Hippocampal formation (tissue), 2 donors: ENCODE measurements around the gene SLC16A3.

ENCODE experiments used
- DNase-seq, 2 donors: peaks; one replicate each; lab custom pipeline; 2025; lab: John Stamatoyannopoulos, UW

The SLC16A3 gene

DNA sequence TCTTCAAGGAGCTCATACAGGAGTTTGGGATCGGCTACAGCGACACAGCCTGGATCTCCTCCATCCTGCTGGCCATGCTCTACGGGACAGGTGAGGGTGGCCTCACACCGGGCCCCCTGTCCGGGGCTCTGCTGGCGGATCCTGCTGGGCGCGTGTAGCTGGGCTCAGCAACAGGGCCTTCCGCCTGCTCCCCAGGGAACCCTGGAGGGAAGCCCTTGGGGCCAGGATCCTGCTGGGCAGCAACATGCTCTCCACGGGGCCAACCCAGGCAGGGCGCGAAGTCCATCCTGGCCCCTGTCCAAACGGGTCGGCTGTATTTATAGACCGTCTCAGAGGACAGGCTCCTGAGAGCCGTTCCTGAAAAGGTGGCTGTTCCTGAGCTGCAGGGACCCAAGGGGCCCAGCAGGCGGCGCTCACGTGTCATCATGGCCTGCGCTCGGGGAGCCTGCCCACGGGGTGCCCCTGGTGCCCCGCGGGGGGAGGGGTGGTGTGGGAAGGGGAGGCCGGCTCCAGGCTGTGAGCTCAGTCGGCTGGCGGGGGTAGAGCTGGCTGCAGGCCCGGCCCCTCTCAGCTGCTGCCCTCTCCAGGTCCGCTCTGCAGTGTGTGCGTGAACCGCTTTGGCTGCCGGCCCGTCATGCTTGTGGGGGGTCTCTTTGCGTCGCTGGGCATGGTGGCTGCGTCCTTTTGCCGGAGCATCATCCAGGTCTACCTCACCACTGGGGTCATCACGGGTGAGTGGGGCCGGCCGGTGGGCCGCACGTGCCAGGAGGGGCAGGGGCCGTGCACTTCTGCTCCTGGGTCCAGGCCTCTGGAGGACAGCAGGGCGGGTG lies 7.5 kb downstream of the SLC16A3 start:
- DNase-seq = peak in 1 of 2 donors; percentile 53

DNA sequence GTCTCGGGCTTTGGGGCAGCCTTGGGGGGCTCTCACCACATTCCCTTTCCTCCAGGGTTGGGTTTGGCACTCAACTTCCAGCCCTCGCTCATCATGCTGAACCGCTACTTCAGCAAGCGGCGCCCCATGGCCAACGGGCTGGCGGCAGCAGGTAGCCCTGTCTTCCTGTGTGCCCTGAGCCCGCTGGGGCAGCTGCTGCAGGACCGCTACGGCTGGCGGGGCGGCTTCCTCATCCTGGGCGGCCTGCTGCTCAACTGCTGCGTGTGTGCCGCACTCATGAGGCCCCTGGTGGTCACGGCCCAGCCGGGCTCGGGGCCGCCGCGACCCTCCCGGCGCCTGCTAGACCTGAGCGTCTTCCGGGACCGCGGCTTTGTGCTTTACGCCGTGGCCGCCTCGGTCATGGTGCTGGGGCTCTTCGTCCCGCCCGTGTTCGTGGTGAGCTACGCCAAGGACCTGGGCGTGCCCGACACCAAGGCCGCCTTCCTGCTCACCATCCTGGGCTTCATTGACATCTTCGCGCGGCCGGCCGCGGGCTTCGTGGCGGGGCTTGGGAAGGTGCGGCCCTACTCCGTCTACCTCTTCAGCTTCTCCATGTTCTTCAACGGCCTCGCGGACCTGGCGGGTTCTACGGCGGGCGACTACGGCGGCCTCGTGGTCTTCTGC lies 8.4 kb downstream of the SLC16A3 start:
- DNase-seq = no peak

DNA sequence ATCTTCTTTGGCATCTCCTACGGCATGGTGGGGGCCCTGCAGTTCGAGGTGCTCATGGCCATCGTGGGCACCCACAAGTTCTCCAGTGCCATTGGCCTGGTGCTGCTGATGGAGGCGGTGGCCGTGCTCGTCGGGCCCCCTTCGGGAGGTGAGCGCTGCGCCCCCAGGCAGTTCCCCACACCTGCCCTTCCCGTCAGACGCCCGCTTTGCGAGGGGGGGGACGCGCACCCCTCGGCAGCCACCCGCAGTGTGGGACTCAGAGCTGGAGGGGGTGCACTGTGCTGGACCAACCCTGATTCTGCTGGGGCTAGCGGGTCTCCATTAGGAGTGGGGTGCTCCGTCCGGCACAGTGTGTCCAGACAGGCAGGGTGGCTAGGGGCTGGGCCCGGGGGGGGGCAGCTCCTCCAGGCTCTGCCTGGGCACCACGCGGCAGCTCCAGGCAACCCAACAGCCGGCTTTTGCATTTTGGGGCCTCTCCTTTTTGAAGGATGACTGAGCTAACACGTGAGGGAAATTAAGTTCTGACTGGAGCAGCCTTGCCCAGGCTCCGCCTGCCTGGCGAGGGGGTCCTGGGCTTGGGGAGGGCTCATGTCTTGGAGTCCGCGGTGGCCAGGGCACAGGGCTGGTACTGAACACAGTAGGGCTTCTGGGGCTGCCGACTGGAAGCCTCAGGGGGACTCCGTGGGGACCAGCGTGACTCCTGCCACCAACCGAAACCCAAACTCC lies 9.1 kb downstream of the SLC16A3 start:
- no peak for DNase-seq

DNA sequence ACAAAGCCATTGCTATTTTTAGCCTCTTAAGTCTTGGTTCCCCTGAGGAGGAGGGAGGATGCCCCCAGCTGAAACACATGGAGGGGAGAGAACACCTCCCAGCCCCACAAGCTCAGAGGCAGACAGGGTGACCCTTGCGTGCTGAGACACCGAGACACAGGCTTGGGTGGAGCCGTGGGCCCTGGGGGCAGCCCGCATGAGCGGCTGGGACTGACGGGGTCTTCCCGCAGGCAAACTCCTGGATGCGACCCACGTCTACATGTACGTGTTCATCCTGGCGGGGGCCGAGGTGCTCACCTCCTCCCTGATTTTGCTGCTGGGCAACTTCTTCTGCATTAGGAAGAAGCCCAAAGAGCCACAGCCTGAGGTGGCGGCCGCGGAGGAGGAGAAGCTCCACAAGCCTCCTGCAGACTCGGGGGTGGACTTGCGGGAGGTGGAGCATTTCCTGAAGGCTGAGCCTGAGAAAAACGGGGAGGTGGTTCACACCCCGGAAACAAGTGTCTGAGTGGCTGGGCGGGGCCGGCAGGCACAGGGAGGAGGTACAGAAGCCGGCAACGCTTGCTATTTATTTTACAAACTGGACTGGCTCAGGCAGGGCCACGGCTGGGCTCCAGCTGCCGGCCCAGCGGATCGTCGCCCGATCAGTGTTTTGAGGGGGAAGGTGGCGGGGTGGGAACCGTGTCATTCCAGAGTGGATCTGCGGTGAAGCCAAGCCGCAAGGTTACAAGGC lies 9.8 kb downstream of the SLC16A3 start:
- peak in 1 of 2 donors; percentile 23 for DNase-seq

DNA sequence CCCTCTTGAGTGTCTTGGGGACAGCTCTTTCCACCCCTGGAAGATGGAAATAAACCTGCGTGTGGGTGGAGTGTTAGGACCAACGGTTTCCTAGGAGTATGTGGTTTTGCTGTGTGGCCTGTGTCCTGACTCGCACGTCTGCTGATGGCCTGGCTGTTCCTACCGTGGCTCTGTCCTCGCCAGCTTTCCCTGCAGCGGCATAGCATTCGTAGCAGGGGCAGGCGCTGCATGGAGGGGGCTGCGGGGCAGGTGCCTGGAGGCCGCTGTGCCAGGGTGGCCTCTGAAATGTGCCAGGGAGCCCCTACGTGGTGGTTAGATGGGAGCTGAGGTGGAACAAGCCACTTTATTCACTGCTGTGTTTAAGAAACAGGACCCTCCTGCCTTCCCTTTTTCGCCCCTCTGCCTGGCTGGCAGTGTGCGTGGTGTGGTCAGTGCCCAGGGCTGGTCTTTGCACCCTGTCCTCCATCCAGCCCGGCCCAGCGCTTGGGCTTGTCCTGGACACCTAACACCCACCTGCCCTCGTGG lies 10.6 kb downstream of the SLC16A3 start:
- no peak for DNase-seq

DNA sequence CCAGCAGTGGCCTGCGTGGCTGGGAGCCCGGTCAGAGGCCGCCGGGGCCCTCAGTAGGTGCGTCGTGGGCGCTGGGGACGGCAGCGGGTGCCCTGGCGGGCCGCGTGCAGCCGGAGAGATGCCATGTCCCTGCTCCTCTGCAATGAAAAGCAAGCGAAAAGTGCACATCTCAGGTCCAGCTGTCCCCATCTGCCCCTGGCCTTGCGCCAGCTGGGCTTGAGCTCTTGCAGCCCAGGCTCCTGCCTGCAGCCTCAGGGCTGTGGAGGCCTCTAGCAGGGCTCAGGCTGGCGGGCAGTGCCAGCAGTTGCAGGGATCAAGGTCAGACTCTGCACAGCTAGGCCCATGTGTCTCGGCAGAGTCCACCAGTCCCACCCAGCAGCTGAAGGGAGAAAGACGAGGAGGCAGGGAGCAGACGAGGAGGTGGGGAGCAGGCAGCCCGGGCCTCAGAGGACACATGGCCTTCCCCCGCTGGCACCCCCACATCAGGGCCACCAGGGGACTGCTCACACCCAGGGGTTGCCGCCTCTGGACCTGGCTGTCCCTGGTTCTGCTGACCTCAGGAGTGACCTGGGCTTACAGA lies 11.2 kb downstream of the SLC16A3 start:
- no peak for DNase-seq

DNA sequence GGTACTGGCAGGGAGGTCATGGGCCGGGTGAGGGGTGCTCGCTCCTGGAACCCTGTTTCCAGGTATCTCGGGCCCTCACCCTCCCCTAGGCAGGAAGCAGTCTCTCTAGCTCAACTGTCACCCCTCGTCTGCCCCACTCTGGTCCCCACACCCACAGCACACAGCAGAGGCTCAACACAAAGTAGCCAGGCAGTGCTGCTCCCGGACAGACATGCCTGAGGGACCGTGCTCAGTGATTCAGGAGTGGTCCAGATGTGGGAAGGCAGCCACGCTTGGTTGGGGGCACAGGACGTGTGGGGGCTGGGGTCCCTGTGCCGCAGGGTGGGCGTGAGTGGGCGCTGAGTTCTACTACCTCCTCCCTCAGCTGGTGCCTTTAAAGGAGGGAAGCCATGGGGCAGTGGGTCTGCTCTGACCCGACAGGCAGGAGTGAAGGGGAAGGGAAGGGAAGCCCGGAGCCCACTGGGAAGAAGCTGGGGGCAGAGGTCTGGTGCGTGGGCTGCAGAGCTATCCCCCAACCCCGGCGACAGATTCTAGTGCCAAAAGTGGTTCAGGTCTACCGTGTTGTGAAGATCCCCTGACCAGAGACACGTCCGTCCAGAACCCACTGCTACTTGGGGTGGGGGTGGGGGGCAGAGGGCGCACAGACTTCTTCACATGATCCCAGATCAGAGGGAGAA lies 11.8 kb downstream of the SLC16A3 start:
- no peak for DNase-seq

DNA sequence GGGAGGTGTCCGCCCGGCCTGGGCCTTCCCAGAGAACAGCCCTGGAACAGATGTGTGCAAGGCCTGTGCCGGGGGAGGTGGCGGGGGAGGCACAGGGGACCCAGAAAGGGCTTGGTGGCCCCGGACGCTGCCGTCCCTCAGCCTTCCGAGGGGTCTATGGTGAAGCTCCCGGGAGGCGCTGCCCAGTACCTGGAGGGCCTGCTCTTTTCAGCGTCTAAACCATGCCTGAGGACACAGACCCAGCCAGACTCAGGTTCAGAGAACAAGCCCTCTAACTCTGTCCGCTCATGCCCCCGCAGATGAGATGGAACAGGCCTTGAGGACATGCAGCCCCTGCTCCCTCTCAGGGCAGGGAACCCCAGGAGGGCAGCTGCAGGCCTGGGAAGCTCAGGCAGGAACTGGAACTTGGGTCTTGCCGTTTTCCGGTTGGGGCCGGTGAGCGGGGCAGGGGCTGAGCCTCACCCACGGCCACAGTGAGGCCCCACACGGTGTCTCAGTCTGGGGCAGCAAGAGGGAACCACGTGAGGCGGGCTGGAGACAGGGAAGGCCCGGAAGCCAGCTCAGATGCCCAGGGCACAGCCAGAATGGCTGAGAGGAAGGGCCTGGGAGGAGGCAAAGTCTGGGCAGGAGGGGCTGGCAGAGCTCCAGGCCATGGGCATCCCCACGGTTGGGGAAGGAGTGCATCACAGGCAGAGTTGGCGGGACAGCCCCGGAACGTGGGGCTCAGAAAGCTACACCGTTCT lies 12.5 kb downstream of the SLC16A3 start:
- DNase-seq = peak; percentile 50 to 59

DNA sequence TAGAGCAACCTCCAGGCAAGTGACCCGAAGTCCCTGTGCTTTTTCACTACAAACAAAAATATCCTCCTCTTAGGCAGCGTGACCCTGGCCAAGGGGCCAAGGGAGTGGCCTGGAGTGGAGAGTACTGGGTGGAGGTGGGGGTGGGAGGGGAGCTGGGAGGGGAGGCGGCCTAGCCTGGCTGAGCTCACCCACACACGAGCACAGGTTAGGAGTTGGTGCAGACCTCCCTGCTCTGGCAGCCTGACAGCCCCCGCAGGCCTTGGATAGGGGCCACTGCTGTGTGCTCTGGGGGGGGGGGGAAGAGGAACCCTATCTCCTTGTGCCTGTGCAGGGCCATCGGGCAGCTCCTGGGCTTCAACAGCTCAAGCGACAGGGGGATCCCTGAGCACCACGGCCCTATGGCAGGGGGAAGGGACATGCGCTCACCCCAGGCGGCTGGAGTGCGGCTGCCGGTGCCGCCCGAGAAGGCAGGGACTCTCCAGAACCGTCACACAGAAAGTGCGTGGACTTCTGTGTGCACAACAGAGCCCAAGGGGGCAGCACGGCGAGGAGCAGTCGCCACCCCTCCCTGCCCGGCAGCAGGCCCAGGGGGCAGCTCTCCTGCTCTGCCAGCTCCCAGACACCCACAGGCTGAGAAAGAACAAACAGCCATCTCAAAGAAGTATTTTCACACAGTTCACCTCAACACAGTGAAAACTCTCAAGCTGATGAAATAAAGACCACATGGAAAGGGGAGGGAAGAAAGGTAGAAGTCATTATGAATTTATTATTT lies 13.3 kb downstream of the SLC16A3 start:
- no peak for DNase-seq

DNA sequence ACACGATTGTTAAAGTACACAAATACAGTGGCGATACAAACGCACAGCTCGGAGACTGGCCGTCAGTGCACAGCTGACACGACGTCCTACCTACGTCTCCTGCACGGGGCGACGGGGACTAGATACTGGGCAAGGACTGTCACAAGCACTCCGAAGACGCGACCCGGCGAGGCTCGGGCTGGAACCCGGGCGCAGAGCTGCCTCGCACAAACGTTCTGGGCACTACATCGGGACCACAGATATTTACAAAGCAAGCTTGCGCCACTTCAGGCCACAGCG lies 13.8 kb downstream of the SLC16A3 start:
- DNase-seq = no peak

DNA sequence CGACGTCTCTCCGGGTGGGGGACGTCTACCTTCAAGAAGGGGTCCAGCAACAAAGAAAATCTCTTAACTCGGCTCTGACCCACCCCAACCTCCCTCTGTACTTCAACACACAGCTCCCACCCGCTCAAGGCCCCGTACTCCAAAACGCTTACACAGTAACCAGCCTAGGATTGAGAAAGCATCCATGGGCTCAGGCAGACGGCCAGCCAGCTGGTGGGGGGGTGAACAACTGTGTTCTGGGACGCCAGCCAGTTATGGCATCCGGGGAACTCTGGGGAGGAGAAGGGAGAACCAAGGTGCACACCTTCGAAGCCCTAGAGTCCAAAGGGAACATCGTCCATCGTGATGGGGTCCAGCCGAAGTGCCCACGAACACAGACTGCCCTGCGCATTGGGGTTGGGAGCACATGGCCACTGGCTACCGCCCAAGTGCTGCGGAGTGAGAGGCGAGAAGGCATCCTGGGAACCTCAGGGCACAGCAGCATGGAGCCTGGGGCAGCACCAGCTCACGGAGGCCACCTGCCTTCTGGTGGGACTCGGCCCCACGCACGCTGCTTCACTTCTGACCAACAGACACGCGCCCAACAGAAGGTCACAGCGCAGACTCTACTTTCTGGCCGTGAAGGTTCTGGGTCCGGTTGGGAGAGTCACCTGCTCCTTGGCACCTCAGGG lies 14.3 kb downstream of the SLC16A3 start:
- peak; percentile 77 to 78 for DNase-seq

DNA sequence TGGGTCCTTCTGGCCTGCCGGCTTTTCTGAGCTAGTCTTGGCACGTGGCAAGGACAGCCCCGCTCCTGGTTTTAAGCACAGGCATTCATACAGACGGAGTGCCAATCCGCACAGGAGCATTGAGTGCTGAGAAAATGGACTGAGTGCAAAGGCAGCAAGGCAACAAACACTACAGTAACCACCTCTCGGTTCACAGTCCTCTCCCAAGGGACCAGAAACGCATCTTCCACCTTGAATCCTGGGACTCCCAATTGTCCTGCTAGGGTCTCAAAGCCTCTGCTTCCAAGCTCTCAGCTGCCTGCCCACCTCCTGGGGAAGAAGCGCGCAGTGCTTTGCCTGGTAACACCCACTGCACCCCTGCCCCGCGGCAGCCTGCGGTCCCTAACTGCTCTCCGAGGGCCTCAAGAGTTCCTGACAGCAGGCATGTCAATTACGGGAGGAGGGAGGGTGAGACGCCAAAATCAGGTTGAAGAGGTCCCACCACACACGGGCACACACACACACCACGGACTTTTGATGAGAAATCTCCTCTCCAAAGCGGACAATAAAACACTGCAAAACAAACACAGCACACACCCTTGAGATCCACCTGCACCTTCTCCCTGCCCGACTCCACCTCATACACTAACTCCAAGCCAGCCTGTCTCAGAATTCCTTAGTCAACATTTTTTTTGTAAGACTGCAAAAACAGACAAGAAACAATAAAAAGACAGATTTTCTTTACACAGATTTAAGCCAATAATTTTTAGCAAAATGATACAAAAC lies 15.0 kb downstream of the SLC16A3 start:
- no peak for DNase-seq

DNA sequence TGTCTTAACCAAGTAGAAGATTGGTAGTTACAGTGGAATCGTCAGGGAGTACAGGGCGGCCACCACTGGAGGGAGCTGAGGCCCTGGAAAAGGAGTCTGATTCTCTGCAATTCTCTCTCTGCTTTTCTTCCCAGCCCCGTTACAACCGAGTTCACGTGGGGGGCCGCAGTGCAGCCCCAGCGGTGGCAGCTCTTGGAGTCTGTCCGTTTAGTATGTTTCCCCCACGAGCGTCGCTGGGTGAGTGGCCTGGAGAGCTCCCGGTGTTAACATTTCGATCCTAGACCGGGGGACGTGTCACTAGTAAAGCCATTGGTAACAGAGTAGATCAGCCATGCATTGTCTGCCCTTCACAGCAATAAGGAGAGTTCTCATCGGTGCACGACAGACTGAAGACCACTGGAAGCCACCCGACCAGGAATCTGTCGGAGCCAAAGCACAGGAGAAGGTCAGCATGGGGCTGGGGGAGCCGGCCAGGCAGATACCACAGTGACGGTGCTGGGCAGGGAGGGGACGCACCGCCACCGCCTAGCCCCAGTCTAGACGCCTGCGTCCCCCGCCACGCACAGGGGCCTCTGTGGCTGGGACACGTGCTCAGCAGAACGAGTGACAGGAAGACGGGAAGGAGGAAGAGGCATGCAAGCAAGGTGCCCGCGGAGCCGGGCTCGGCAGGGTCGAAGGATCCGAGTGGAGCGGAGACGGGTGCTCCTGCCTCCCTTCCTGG lies 15.7 kb downstream of the SLC16A3 start:
- DNase-seq = peak; percentile 18 to 68

DNA sequence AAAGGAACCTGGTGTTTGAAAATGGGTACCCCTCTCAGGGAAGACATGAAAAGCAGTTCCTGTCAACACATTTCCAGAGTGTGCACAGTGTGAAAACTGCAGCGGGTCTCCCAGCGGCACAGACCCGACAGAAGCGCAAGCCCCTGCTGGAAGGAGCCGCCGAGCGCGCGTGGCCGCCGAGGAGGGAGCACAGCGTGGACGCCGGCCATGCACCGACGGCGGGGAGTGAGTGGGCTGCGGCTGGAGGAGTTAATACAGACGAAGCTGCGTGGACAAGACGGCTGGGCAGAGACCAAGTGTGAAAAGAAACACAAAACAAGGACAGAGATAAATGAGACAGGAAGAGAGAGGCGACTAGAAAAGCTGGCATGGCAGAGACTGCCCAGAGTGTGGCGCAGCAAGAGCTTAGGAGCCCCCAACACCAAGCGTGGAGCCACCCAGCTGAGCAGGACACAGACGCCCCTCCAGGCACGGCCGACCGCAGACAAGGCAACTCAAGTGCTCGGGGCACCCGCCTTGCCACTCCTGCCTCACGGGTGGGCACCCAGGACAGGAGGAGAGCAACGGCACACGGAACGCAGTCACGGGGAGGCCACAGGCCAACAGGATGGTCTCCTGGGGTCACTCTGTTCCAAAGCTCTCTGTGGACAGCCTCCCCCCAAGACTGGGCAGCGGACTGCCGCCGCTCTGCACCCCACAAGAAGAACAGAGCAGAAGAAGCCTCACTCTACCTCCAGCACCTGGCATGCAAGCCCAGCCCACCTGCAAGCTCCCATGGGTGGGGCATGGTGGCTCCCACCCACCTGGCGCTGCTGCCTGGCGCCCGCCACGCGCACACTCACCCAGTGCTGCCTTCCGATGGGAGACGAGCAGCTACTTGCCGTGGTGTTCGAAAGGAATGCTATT lies 16.5 kb downstream of the SLC16A3 start:
- no peak for DNase-seq

DNA sequence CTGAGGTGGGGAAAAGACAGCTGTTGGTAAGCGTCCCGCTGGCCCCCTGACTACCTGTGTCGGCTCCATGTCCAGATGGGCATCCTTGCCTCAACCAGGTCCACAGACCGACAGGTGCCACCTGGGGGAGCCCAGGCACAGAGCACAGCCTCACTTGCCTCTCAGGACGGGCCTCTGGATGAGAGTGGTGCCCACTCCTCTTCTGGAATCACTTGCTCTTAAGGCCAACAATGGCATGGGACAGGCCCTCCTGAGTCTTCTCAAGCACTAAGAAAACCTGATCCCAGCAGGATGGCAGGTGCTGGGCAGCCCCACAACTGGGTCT lies 17.2 kb downstream of the SLC16A3 start:
- no peak for DNase-seq

DNA sequence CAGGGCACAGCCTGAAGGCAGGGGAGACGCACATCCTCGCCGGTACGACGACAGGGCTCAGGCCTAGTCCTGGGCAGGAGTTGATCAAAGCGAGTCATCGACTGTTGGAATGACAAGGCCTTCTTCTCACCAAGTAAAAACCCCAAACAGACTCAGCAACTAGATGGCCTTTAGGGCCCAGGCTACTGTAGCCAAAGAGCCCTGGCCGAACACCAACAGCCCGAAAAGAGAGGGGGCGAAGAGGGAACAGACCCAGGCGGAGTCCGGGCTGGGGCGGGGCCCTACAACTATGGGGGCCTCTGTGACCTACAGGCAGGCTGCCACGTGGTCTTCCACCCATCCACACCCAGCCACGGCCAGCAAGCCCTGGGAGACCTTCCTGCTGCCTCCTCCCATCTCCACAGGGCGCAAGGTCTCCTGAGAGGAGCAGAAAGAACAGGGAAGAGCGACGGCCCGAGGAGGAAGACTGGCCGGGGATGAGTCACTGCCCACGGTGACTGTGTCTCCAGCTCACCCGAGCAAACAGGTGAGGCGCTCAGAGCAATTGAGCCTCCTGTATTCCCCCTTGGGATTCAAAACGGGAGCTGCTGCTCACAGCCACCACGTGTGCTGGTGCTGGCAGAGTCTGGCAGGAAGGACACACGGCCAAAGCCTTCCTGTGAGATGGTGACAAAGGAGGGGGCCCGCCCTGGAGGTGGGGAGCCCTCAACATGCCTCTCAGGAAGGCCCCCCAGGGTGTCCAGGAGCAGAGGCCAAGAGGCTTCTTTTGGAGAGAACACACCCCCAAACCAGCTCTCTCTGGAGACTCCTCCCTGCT lies 17.7 kb downstream of the SLC16A3 start:
- no peak for DNase-seq
